Measurements from ENCODE around the gene PAX7.
"Not testable (repeated sequence)": the region's sequence is repeated elsewhere in the genome, so short reads cannot be mapped to it uniquely, and the experiment has no call there.

PAX7 gene

GRCh38 chr1:18693256-18694098 is 62.8 kb downstream of the PAX7 start:
- Histone ChIP-seq H3K27ac (no peak overlapping the region), H3K4me3 (IDR thresholded peaks at IDR 0.05; ENCODE audit: insufficient read depth, low read depth, low read length) (no peak overlapping the region), H2AFZ (ENCODE audit: low read depth) (no peak overlapping the region), H3K9ac (no peak overlapping the region), H3K79me2 (ENCODE audit: insufficient read depth, low read depth) (no peaks in the 10 kb centered on the region), H3K4me1 (ENCODE audit: low read depth, poor library complexity, severe bottlenecking) (no peaks in the 10 kb centered on the region), H3K4me2 (no peak overlapping the region), H4K20me1 (ENCODE audit: insufficient read depth) (no peaks in the 10 kb centered on the region), H3K27me3 (ENCODE audit: insufficient read depth, low read depth) (peaks cover 6% of the 10 kb centered on the region; the same call in 1 of the 2 replicates), H3K36me3 (ENCODE audit: insufficient read depth) (no peaks in the 10 kb centered on the region)
- no peak for TF ChIP-seq CTCF (conservative IDR thresholded peaks at IDR 0.05; ENCODE audit: low read depth, low read length)

GRCh38 chr1:18694289-18694688 is 63.6 kb downstream of the PAX7 start:
- H3K9ac ChIP-seq; H3K79me2 ChIP-seq (ENCODE audit: insufficient read depth, low read depth); H3K4me2 ChIP-seq; H3K4me3 ChIP-seq (IDR thresholded peaks at IDR 0.05; ENCODE audit: insufficient read depth, low read depth, low read length); H3K36me3 ChIP-seq (ENCODE audit: insufficient read depth); H2AFZ ChIP-seq (ENCODE audit: low read depth); H3K27ac ChIP-seq; H3K4me1 ChIP-seq (ENCODE audit: low read depth, poor library complexity, severe bottlenecking); H4K20me1 ChIP-seq (ENCODE audit: insufficient read depth): not testable (repeated sequence)
- H3K27me3 ChIP-seq (ENCODE audit: insufficient read depth, low read depth): peaks cover 12% of the 10 kb centered on the region; the same call in 1 of the 2 replicates

- TF ChIP-seq CTCF (conservative IDR thresholded peaks at IDR 0.05; ENCODE audit: low read depth, low read length): no peak
- peaks cover 9% of the 10 kb centered on the region; the same call in 1 of the 2 replicates for H3K27me3 ChIP-seq (ENCODE audit: insufficient read depth, low read depth)
- no peak overlapping the region for H3K9ac ChIP-seq
Observed at GRCh38 chr1:18697541-18697940, 66.9 kb downstream of the PAX7 start.

GRCh38 chr1:18700530-18700929 is 69.9 kb downstream of the PAX7 start:
- H3K27me3 ChIP-seq (ENCODE audit: insufficient read depth, low read depth): peaks cover 16% of the 10 kb centered on the region; the same call in 1 of the 2 replicates
- H3K27ac ChIP-seq: no peak overlapping the region
- no peaks in the 10 kb centered on the region for H3K79me2 ChIP-seq (ENCODE audit: insufficient read depth, low read depth)
- H3K4me3 ChIP-seq (IDR thresholded peaks at IDR 0.05; ENCODE audit: insufficient read depth, low read depth, low read length): no peak overlapping the region
- no peak overlapping the region for H2AFZ ChIP-seq (ENCODE audit: low read depth)
- no peaks in the 10 kb centered on the region for H3K36me3 ChIP-seq (ENCODE audit: insufficient read depth)
- TF ChIP-seq CTCF (conservative IDR thresholded peaks at IDR 0.05; ENCODE audit: low read depth, low read length): no peak
- no peaks in the 10 kb centered on the region for H4K20me1 ChIP-seq (ENCODE audit: insufficient read depth)
- H3K4me1 ChIP-seq (ENCODE audit: low read depth, poor library complexity, severe bottlenecking): no peaks in the 10 kb centered on the region
- H3K4me2 ChIP-seq: no peak overlapping the region
- H3K9ac ChIP-seq: no peak overlapping the region

More at GRCh38 chr1:18697541-18697940, 66.9 kb downstream of the PAX7 start:
- no peak overlapping the region for H2AFZ ChIP-seq (ENCODE audit: low read depth)
- H3K4me2 ChIP-seq: no peak overlapping the region
- no peaks in the 10 kb centered on the region for H3K36me3 ChIP-seq (ENCODE audit: insufficient read depth)
- H3K27ac ChIP-seq: no peak overlapping the region
- no peak overlapping the region for H3K4me3 ChIP-seq (IDR thresholded peaks at IDR 0.05; ENCODE audit: insufficient read depth, low read depth, low read length)
- H3K4me1 ChIP-seq (ENCODE audit: low read depth, poor library complexity, severe bottlenecking): no peaks in the 10 kb centered on the region
- no peaks in the 10 kb centered on the region for H3K79me2 ChIP-seq (ENCODE audit: insufficient read depth, low read depth)
- no peaks in the 10 kb centered on the region for H4K20me1 ChIP-seq (ENCODE audit: insufficient read depth)

- no peak overlapping the region for H3K4me3 ChIP-seq (IDR thresholded peaks at IDR 0.05; ENCODE audit: insufficient read depth, low read depth, low read length)
- H2AFZ ChIP-seq (ENCODE audit: low read depth): no peak overlapping the region
- H4K20me1 ChIP-seq (ENCODE audit: insufficient read depth): no peaks in the 10 kb centered on the region
- H3K4me1 ChIP-seq (ENCODE audit: low read depth, poor library complexity, severe bottlenecking): no peaks in the 10 kb centered on the region
- no peaks in the 10 kb centered on the region for H3K79me2 ChIP-seq (ENCODE audit: insufficient read depth, low read depth)
- no peak overlapping the region for H3K4me2 ChIP-seq
- no peak for TF ChIP-seq CTCF (conservative IDR thresholded peaks at IDR 0.05; ENCODE audit: low read depth, low read length)
- H3K27ac ChIP-seq: no peak overlapping the region
- peaks cover 16% of the 10 kb centered on the region; the same call in 1 of the 2 replicates for H3K27me3 ChIP-seq (ENCODE audit: insufficient read depth, low read depth)
- no peak overlapping the region for H3K9ac ChIP-seq
- H3K36me3 ChIP-seq (ENCODE audit: insufficient read depth): no peaks in the 10 kb centered on the region
Observed at GRCh38 chr1:18701183-18701582, 70.5 kb downstream of the PAX7 start.

Measured in KMS-11 (cell line).